Endothelial cell of umbilical vein (primary cell): ENCODE results near the gene LRP11. TPM values are rescaled to one million over a fixed set of nuclear protein-coding genes. Genes with fewer than 3 reads are reported as not detected.
A peak's percentile ranks its signal among the peaks of the same experiment; 100 is the strongest.

ENCODE experiments used
- BruUV-seq: library from RNA; stranded (reverse); fragments of 400-500 nt; replicated peaks from 2 replicates; lab custom pipeline; 2021; lab: Mats Ljungman, UMichigan
- CTCF ChIA-PET: fragments of 300-600, 350-600 bp; sonication (Branson Sonifier 250); formaldehyde crosslinking; loops from one replicate; lab custom pipeline; 2021; ENCODE audit warnings: antibody characterized with exemption, inconsistent platforms; lab: Charles Lee
- POLR2A ChIA-PET: fragments of 300-600, 350-600 bp; sonication (Branson Sonifier 250); formaldehyde crosslinking; loops from one replicate; lab custom pipeline; 2021; ENCODE audit warnings: antibody characterized with exemption, inconsistent platforms; lab: Charles Lee
- DNase-seq: peaks from one replicate; pipeline ENCODE4 v3.0.0-alpha.2; 2011; ENCODE audit warnings: low read depth, low spot score
- FAIRE-seq: peaks from 2 replicates; lab custom pipeline; 2011; peaks lifted over from hg19 to GRCh38; lab: Jason Lieb, UNC
- H2AFZ ChIP-seq: 2 replicates; pipeline ENCODE4 v1.6.0; 2012; ENCODE audit warnings: low read depth, low read length, control low read depth, inconsistent platforms
- H3K27ac ChIP-seq: 2 replicates; pipeline ENCODE4 v1.5.1; 2011; ENCODE audit warnings: low read depth, mild to moderate bottlenecking, control low read depth, low read length, moderate library complexity; ENCODE audit not compliant: insufficient read depth
- H3K27me3 ChIP-seq, 2 experiments: 2 replicates each; pipeline versions ENCODE4 v1.6.0 to v1.6.1; 2011; ENCODE audit warnings: low read length in 2 of 2, mixed read lengths in 1 of 2; ENCODE audit not compliant: control insufficient read depth in 2 of 2, insufficient read depth in 2 of 2
- H3K36me3 ChIP-seq, 2 experiments: 2 replicates in 1 of 2; 3 replicates in 1 of 2; pipeline ENCODE4 v1.5.1; 2011; ENCODE audit warnings: low read length in 2 of 2, mild to moderate bottlenecking in 1 of 2, moderate library complexity in 1 of 2; ENCODE audit not compliant: control insufficient read depth in 2 of 2, insufficient read depth in 2 of 2; ENCODE audit errors: extremely low read depth in 1 of 2
- H3K4me1 ChIP-seq: 3 replicates; pipeline ENCODE4 v1.5.1; 2011; ENCODE audit warnings: mild to moderate bottlenecking, low read length; ENCODE audit not compliant: control insufficient read depth, insufficient read depth; ENCODE audit errors: extremely low read depth
- H3K4me2 ChIP-seq: 2 replicates; pipeline ENCODE4 v1.6.1; 2011; ENCODE audit warnings: low read length, control low read depth, mixed read lengths; ENCODE audit not compliant: insufficient read depth
- H3K4me3 ChIP-seq, 3 experiments: fragments of 200-600 bp in 1 of 3; sonication (generic), shearing (Covaris generic) in 1 of 3; replicated peaks in 1 of 3; 2 replicates each; pipeline ENCODE4 v1.5.1; 2011 to 2016; ENCODE audit warnings: control low read depth in 3 of 3, low read length in 3 of 3, mild to moderate bottlenecking in 2 of 3, inconsistent platforms in 1 of 3, low read depth in 1 of 3, moderate library complexity in 1 of 3; ENCODE audit not compliant: insufficient read depth in 1 of 3
- H3K79me2 ChIP-seq: 2 replicates; pipeline ENCODE4 v1.6.0; 2012; ENCODE audit warnings: low read length, inconsistent platforms; ENCODE audit not compliant: control insufficient read depth, insufficient read depth
- H3K9ac ChIP-seq: replicated peaks from 2 replicates; pipeline ENCODE3; 2011; ENCODE audit warnings: low read length, control low read depth; ENCODE audit not compliant: insufficient read depth; ENCODE audit errors: extremely low read depth
- H3K9me1 ChIP-seq: replicated peaks from 3 replicates; pipeline ENCODE4 v1.6.0; 2011; ENCODE audit warnings: mild to moderate bottlenecking, low read length; ENCODE audit not compliant: control insufficient read depth, insufficient read depth; ENCODE audit errors: extremely low read depth
- H3K9me3 ChIP-seq: replicated peaks from 2 replicates; pipeline ENCODE4 v1.5.1; 2012; ENCODE audit warnings: low read length, inconsistent platforms; ENCODE audit not compliant: control insufficient read depth, insufficient read depth
- H4K20me1 ChIP-seq: replicated peaks from 2 replicates; pipeline ENCODE3; 2011; ENCODE audit warnings: mild to moderate bottlenecking, low read length; ENCODE audit not compliant: control insufficient read depth, insufficient read depth; ENCODE audit errors: extremely low read depth
- CTCF ChIP-seq, 2 donors: IDR thresholded peaks; 1 replicate in 1 of 2; 2 replicates in 1 of 2; pipeline ENCODE4 v1.5.1; 2011; ENCODE audit warnings: low read length in 2 of 2, mild to moderate bottlenecking in 2 of 2, moderate library complexity in 2 of 2, control low read depth in 1 of 2, inconsistent platforms in 1 of 2, low read depth in 1 of 2; ENCODE audit not compliant: insufficient read depth in 1 of 2; ENCODE audit errors: extremely low read depth in 1 of 2
- FOS ChIP-seq: IDR thresholded peaks from 2 replicates; pipeline ENCODE4 v1.6.1; 2011; ENCODE audit warnings: mild to moderate bottlenecking, low read length, moderate library complexity, borderline replicate concordance; ENCODE audit not compliant: insufficient read depth
- POLR2A ChIP-seq: IDR thresholded peaks from 2 replicates; pipeline ENCODE4 v1.6.1; 2012; ENCODE audit warnings: low read depth, mild to moderate bottlenecking, control low read depth, low read length
- POLR2AphosphoS5 ChIP-seq: IDR thresholded peaks from 2 replicates; pipeline ENCODE4 v1.6.1; 2012; ENCODE audit warnings: low read depth, mild to moderate bottlenecking, control low read depth, low read length, moderate library complexity; ENCODE audit not compliant: insufficient read depth
- dilution Hi-C: fragments of 300-500 bp; cut with MboI; formaldehyde crosslinking; loops from one replicate; pipeline ENCODE4 v1.15.0; 2019; ENCODE audit warnings: low sequenced_read_pairs; ENCODE audit not compliant: extremely low pct_ligation_motif_present
- intact Hi-C: fragments of 100-400 bp; cut with micrococcal nuclease; formaldehyde crosslinking; loops from one replicate; pipeline ENCODE4 v1.10.0; 2022
- polyA plus RNA-seq, 4 experiments: library from polyadenylated mRNA; depleted of rRNA in 3 of 4; stranded (reverse) in 3 of 4; unstranded in 1 of 4; fragments of >200 nt; gene quantifications; 2 replicates each; pipeline versions ENCODE4 v1.2.1 to v1.2.3, GENCODE V29; 2011 to 2012; ENCODE audit warnings: missing spikeins in 1 of 4
- total RNA-seq: library from RNA; stranded (reverse); gene quantifications from 2 replicates; pipeline ENCODE4 v1.2.3, GENCODE V29; 2021

Gene LRP11
- total and polyA plus RNA-seq, 2 donors (not counting 3 experiments of a cell fraction or from before 2014, with no cell fraction given) = 23.1 to 59.1 TPM

DNA sequence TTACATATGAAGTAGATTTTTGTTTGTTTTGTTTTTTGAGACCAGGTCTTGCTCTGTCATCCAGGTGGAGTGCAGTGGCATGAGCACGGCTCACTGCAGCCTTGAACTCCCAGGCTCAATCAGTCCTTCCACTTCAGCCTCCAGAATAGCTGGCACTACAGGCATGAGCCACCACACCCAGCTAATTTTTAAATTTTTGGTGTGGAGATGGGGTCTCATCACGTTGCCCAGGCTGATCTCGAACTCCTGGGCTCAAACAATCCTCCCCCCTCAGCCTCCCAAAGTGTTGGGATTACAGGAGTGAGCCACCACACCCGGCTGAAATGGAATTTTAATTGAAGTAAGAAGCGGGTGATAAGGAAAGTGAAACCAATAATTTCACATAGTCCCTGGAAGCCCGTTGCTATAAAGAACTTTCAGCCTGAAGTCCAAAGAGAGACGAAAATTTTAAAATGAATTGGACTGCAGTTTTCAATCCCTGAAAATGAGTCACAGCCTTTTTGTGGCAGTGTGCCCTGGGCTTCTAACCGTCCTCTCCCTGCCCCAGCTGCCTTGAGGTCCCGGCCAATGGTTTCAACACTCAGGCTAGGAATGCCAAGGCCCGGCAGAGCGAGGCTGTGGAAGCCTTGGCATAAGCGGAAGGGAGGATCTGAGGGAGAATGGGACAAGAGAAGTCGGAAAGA lies 33.0 kb upstream of the LRP11 start:
- POLR2A ChIA-PET = no interaction called here
- peaks cover 17% of the 10 kb centered on the region for H3K4me1 ChIP-seq
- H3K9me1 ChIP-seq = no peaks in the 10 kb centered on the region
- DNase-seq = peak; percentile 11
- intact Hi-C loops = loop anchor here (2.0 kb wide), 1 partner anchor 32 kb away; the partner anchor contains the start of gene LRP11
- no peaks in the 10 kb centered on the region for H4K20me1 ChIP-seq
- CTCF ChIA-PET = interaction anchor here (0.8 to 1.0 kb wide), 2 partner anchors 9 to 31 kb away, joined by 3 read pairs; no protein-coding TSS in a partner anchor
- H3K4me2 ChIP-seq = no peak overlapping the region
- H3K27me3 ChIP-seq = peaks cover under 1 to 2% of the 10 kb centered on the region in 2 experiments
- no peak overlapping the region for H3K27ac ChIP-seq
- H3K4me3 ChIP-seq = no peak overlapping the region
- no TSS peak for BruUV-seq
- no peaks in the 10 kb centered on the region for H3K9me3 ChIP-seq
- TF ChIP-seq POLR2AphosphoS5 = no peak
- TF ChIP-seq CTCF (IDR thresholded peaks at IDR 0.05; ENCODE audit: extremely low read depth in 1 of 2, insufficient read depth in 1 of 2, low read depth in 1 of 2, low read length in 2 of 2) = no peak
- no peak for FAIRE-seq
- no peaks in the 10 kb centered on the region for H3K36me3 ChIP-seq
- dilution Hi-C loops = no loop called here
- H2AFZ ChIP-seq = peak overlapping the region; percentile 8
- H3K9ac ChIP-seq = no peak overlapping the region
- H3K79me2 ChIP-seq = no peaks in the 10 kb centered on the region

GRCh38 chr6:149896491-149896890 lies 32.3 kb upstream of the LRP11 start:
- peak; percentile 18 for DNase-seq
- dilution Hi-C loops = no loop called here
- TF ChIP-seq POLR2A (no peak), FOS (peak; percentile 38)
- intact Hi-C loops = loop anchor here (2.0 kb wide), 1 partner anchor 32 kb away; the partner anchor contains the start of gene LRP11
- Histone ChIP-seq H3K9me1 (no peaks in the 10 kb centered on the region), H3K9me3 (no peaks in the 10 kb centered on the region), H2AFZ (no peak overlapping the region), H3K4me2 (no peak overlapping the region), H3K9ac (no peak overlapping the region), H3K79me2 (no peaks in the 10 kb centered on the region), H3K27ac (no peak overlapping the region), H3K4me3 (no peak overlapping the region), H3K36me3 (no peaks in the 10 kb centered on the region), H3K27me3 (peaks cover 0 to 2% of the 10 kb centered on the region in 2 experiments), H4K20me1 (no peaks in the 10 kb centered on the region), H3K4me1 (peaks cover 17% of the 10 kb centered on the region)
- POLR2A ChIA-PET = no interaction called here
- no peak for FAIRE-seq
- CTCF ChIA-PET = interaction anchor here (0.8 to 1.0 kb wide), 2 partner anchors 10 to 30 kb away, joined by 3 read pairs; no protein-coding TSS in a partner anchor
- no TSS peak for BruUV-seq
